GM12801 (cell line): Measurements from ENCODE around the gene BCCIP.

Experiments used
- CTCF ChIP-seq: IDR thresholded peaks from one replicate; pipeline ENCODE4 v1.5.1; 2011; ENCODE audit warnings: control low read depth; ENCODE audit not compliant: insufficient read length; ENCODE audit errors: extremely low read depth

The BCCIP gene

GRCh38 chr10:125779403-125780327 is 43.7 kb upstream of the BCCIP start:
- no peak for TF ChIP-seq CTCF

- no peak for TF ChIP-seq CTCF
Observed at GRCh38 chr10:125781374-125781773, 42.0 kb upstream of the BCCIP start.

GRCh38 chr10:125782054-125782453 is 41.3 kb upstream of the BCCIP start:
- TF ChIP-seq CTCF, result no peak

GRCh38 chr10:125782616-125783015 is 40.7 kb upstream of the BCCIP start:
- no peak for TF ChIP-seq CTCF

GRCh38 chr10:125783408-125783807 is 39.9 kb upstream of the BCCIP start:
- no peak for TF ChIP-seq CTCF

- TF ChIP-seq CTCF, result no peak
Observed at GRCh38 chr10:125783957-125784356, 39.4 kb upstream of the BCCIP start.

- no peak for TF ChIP-seq CTCF
Observed at GRCh38 chr10:125785791-125786190, 37.6 kb upstream of the BCCIP start.
